H1 (cell line): ENCODE measurements around the gene PMM1. TPM values are rescaled to one million over a fixed set of nuclear protein-coding genes. Genes with fewer than 3 reads are reported as not detected.

ENCODE experiments used
- CTCF ChIA-PET: fragments of 300-600 bp; sonication (Branson Sonifier 250); formaldehyde crosslinking; loops from one replicate; lab custom pipeline; 2021; ENCODE audit not compliant: partially characterized antibody; lab: Charles Lee
- POLR2A ChIA-PET: fragments of 300-600 bp; sonication (Branson Sonifier 250); formaldehyde crosslinking; loops from one replicate; lab custom pipeline; 2021; ENCODE audit warnings: inconsistent platforms; ENCODE audit not compliant: partially characterized antibody; lab: Charles Lee
- DNase-seq, 2 experiments: peaks; one replicate each; pipeline versions ENCODE4 v3.0.0 to v3.0.0-alpha.2; 2010 to 2022; ENCODE audit warnings: low spot score in 2 of 2, low read depth in 1 of 2, mixed read lengths in 1 of 2
- FAIRE-seq: peaks from 2 replicates; lab custom pipeline; 2011; peaks lifted over from hg19 to GRCh38; lab: Jason Lieb, UNC
- H2AFZ ChIP-seq: 2 replicates; pipeline ENCODE4 v1.8.1; 2012; ENCODE audit warnings: low read length, inconsistent platforms
- H2AK5ac ChIP-seq: 2 replicates; pipeline ENCODE4 v1.6.1; 2013; ENCODE audit warnings: low read depth, low read length
- H2BK120ac ChIP-seq: replicated peaks from 2 replicates; pipeline ENCODE3; 2013; ENCODE audit warnings: low read depth, low read length, inconsistent platforms
- H2BK12ac ChIP-seq: 2 replicates; pipeline ENCODE4 v1.6.1; 2013; ENCODE audit warnings: low read depth, low read length
- H2BK15ac ChIP-seq: 2 replicates; pipeline ENCODE4 v1.6.1; 2013; ENCODE audit warnings: low read length
- H2BK20ac ChIP-seq: 2 replicates; pipeline ENCODE4 v1.6.1; 2013; ENCODE audit warnings: low read length
- H2BK5ac ChIP-seq: 2 replicates; pipeline ENCODE4 v1.6.1; 2013; ENCODE audit warnings: low read depth, low read length
- H3K14ac ChIP-seq: 2 replicates; pipeline ENCODE4 v1.6.1; 2013; ENCODE audit warnings: inconsistent platforms; ENCODE audit not compliant: insufficient read length
- H3K18ac ChIP-seq: 2 replicates; pipeline ENCODE4 v1.6.1; 2013; ENCODE audit warnings: low read length; ENCODE audit errors: extremely low read depth
- H3K23ac ChIP-seq: 2 replicates; pipeline ENCODE4 v1.6.1; 2013; ENCODE audit warnings: inconsistent platforms; ENCODE audit not compliant: insufficient read length
- H3K23me2 ChIP-seq: 2 replicates; pipeline ENCODE4 v1.6.1; 2013; ENCODE audit warnings: low read depth, low read length
- H3K27ac ChIP-seq: 2 replicates; pipeline ENCODE4 v1.6.1; 2011; ENCODE audit warnings: low read depth, low read length, inconsistent platforms
- H3K27me3 ChIP-seq, 4 experiments: replicated peaks in 1 of 4; 1 replicate in 1 of 4; 2 replicates in 3 of 4; pipeline versions ENCODE4 v1.6.1 to v1.8.1; 2011 to 2013; ENCODE audit warnings: low read length in 3 of 4, mild to moderate bottlenecking in 3 of 4, inconsistent platforms in 2 of 4, mixed read lengths in 2 of 4, moderate library complexity in 1 of 4; ENCODE audit not compliant: control insufficient read depth in 3 of 4, insufficient read depth in 3 of 4; ENCODE audit errors: extremely low read depth in 1 of 4
- H3K36me3 ChIP-seq, 4 experiments: 2 replicates each; pipeline versions ENCODE4 v1.6.1 to v1.8.1; 2011 to 2013; ENCODE audit warnings: mild to moderate bottlenecking in 4 of 4, low read length in 3 of 4, moderate library complexity in 2 of 4, control low read depth in 1 of 4, inconsistent platforms in 1 of 4; ENCODE audit not compliant: insufficient read depth in 4 of 4, control insufficient read depth in 2 of 4
- H3K4ac ChIP-seq: replicated peaks from 2 replicates; pipeline ENCODE3; 2013; ENCODE audit warnings: low read length, low read depth, mixed read lengths, inconsistent platforms; ENCODE audit not compliant: insufficient read length
- H3K4me1 ChIP-seq, 4 experiments: replicated peaks in 1 of 4; 1 replicate in 1 of 4; 2 replicates in 3 of 4; pipeline versions ENCODE4 v1.6.1 to v1.8.1; 2011 to 2013; ENCODE audit warnings: low read length in 3 of 4, inconsistent platforms in 2 of 4, mixed read lengths in 1 of 4; ENCODE audit not compliant: insufficient read depth in 4 of 4, control insufficient read depth in 3 of 4
- H3K4me2 ChIP-seq, 2 experiments: 2 replicates each; pipeline versions ENCODE4 v1.6.1 to v1.8.1; 2011 to 2013; ENCODE audit warnings: low read depth in 2 of 2, low read length in 2 of 2, control low read depth in 1 of 2, inconsistent platforms in 1 of 2, mild to moderate bottlenecking in 1 of 2; ENCODE audit not compliant: insufficient read depth in 1 of 2
- H3K4me3 ChIP-seq, 4 experiments: fragments of 200-600, 300-600 bp in 1 of 4; sonication (generic), shearing (Covaris generic), sonication (Bioruptor Twin) in 1 of 4; 2 replicates each; pipeline versions ENCODE4 v1.5.1 to v1.8.1; 2011 to 2016; ENCODE audit warnings: low read length in 4 of 4, low read depth in 3 of 4, control low read depth in 2 of 4, inconsistent platforms in 2 of 4, mild to moderate bottlenecking in 2 of 4, mixed read lengths in 1 of 4, moderate library complexity in 1 of 4; ENCODE audit not compliant: insufficient read depth in 2 of 4; ENCODE audit errors: extremely low read depth in 1 of 4
- H3K56ac ChIP-seq: replicated peaks from 2 replicates; pipeline ENCODE3; 2013; ENCODE audit warnings: low read depth, mild to moderate bottlenecking, mixed read lengths, low read length, inconsistent platforms; ENCODE audit not compliant: insufficient read length
- H3K79me1 ChIP-seq: 2 replicates; pipeline ENCODE4 v1.6.1; 2013; ENCODE audit warnings: low read depth, low read length, control low read depth
- H3K79me2 ChIP-seq, 2 experiments: 2 replicates each; pipeline versions ENCODE4 v1.6.1 to v1.8.1; 2012 to 2013; ENCODE audit warnings: low read length in 2 of 2, mild to moderate bottlenecking in 2 of 2, inconsistent platforms in 1 of 2; ENCODE audit not compliant: insufficient read depth in 2 of 2, control insufficient read depth in 1 of 2
- H3K9ac ChIP-seq, 4 experiments: replicated peaks in 1 of 4; 1 replicate in 1 of 4; 2 replicates in 3 of 4; pipeline versions ENCODE4 v1.6.1 to v1.8.1; 2011 to 2013; ENCODE audit warnings: low read depth in 3 of 4, low read length in 3 of 4, control low read depth in 2 of 4, mild to moderate bottlenecking in 2 of 4, moderate library complexity in 2 of 4, inconsistent platforms in 1 of 4; ENCODE audit errors: extremely low read depth in 1 of 4
- H3K9me3 ChIP-seq, 2 experiments: 2 replicates each; pipeline versions ENCODE4 v1.6.1 to v1.8.1; 2012 to 2013; ENCODE audit warnings: mild to moderate bottlenecking in 2 of 2, moderate library complexity in 2 of 2, control low read depth in 1 of 2, inconsistent platforms in 1 of 2, low read depth in 1 of 2, low read length in 1 of 2, mixed read lengths in 1 of 2; ENCODE audit not compliant: insufficient read depth in 2 of 2
- H4K20me1 ChIP-seq, 2 experiments: replicated peaks in 1 of 2; 2 replicates each; pipeline versions ENCODE3 to v1.8.1; 2011 to 2013; ENCODE audit warnings: inconsistent platforms in 2 of 2, low read length in 2 of 2, mild to moderate bottlenecking in 1 of 2; ENCODE audit not compliant: insufficient read depth in 2 of 2, control insufficient read depth in 1 of 2
- H4K5ac ChIP-seq: 2 replicates; pipeline ENCODE4 v1.6.1; 2013; ENCODE audit warnings: low read length, low read depth, mixed read lengths, inconsistent platforms; ENCODE audit not compliant: insufficient read length
- H4K8ac ChIP-seq: 2 replicates; pipeline ENCODE4 v1.8.0; 2013; ENCODE audit warnings: mild to moderate bottlenecking, moderate library complexity, low read length, inconsistent platforms; ENCODE audit not compliant: insufficient read depth; ENCODE audit errors: extremely low read depth
- H4K91ac ChIP-seq: replicated peaks from 2 replicates; pipeline ENCODE3; 2013; ENCODE audit warnings: low read length, mixed read lengths, inconsistent platforms; ENCODE audit not compliant: insufficient read length
- CEBPB ChIP-seq: IDR thresholded peaks from 2 replicates; pipeline ENCODE4 v1.6.1; 2012; ENCODE audit warnings: low read depth, low read length
- CHD1 ChIP-seq: IDR thresholded peaks from 2 replicates; pipeline ENCODE4 v1.6.1; 2012; ENCODE audit warnings: low read depth, low read length, improper control_type of control experiment
- SIN3A ChIP-seq, 2 experiments: IDR thresholded peaks in 1 of 2; conservative IDR thresholded peaks in 1 of 2; 2 replicates each; pipeline ENCODE4 v1.6.1; 2011 to 2012; ENCODE audit warnings: low read length in 2 of 2, improper control_type of control experiment in 1 of 2, low read depth in 1 of 2, mild to moderate bottlenecking in 1 of 2
- SP4 ChIP-seq: IDR thresholded peaks from 2 replicates; pipeline ENCODE4 v1.6.1; 2012; ENCODE audit warnings: low read length, inconsistent platforms
- WGBS, 2 experiments: shearing (Covaris generic) in 1 of 2; methylation state at CpG; one replicate each; pipeline versions ENCODE4 v1.1.6 to v1.1.7; 2013 to 2015; ENCODE audit warnings: low lambda C conversion rate in 2 of 2, mixed read lengths in 2 of 2, inconsistent platforms in 1 of 2, low coverage in 1 of 2, missing lambda C conversion rate in 1 of 2; ENCODE audit not compliant: insufficient replicate concordance in 2 of 2, insufficient coverage in 1 of 2, insufficient read length in 1 of 2; ENCODE audit errors: extremely low coverage in 1 of 2, missing lambda C conversion rate in 1 of 2; 5-methylcytosine and 5-hydroxymethylcytosine counted together
- polyA plus RNA-seq, 7 experiments: library from polyadenylated mRNA; depleted of rRNA in 3 of 7; stranded (reverse) in 5 of 7; unstranded in 2 of 7; fragments of >200 nt in 5 of 7; fragments of 200-250 nt in 2 of 7; gene quantifications; 1 replicate in 5 of 7; 2 replicates in 1 of 7; 4 replicates in 1 of 7; pipeline versions ENCODE4 v1.2.1 to v1.2.3, GENCODE V29; 2011 to 2013; ENCODE audit warnings: missing spikeins in 2 of 7, mixed read lengths in 2 of 7
- total RNA-seq: library from RNA; stranded (reverse); fragmentation: NEBNext Ultra II Directional; extraction: Animal tissue kit (Norgen Biotek cat#: 25700); gene quantifications from 2 replicates; pipeline ENCODE4 v1.2.1, GENCODE V29; 2021

PMM1 gene
- total and polyA plus RNA-seq, 2 of the 8 experiments (the other 6 are each of a cell fraction or from before 2014, with no cell fraction given), result 11.3 to 20.0 TPM

DNA sequence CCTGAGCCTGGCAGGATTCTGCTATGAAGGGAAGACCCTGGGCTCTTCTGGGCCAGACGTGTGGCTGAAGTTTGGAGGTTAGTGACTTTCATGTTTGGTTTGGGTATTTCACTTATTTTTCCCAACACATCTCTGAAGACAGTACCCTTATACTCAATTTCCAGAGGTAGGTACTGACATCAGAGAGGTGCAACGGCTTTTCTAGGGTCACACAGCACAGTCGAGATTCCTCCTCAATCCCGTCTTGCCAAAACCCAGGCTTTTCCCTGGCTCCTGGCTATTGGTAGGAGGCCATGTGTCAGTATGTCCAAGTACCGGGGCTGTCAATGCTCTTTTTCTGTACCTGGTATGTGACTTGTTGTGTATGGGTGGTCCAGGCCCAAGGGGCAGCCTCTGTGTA is 6.1 kb upstream of the PMM1 start:
- peaks cover 0 to 5% (median 3%) of the 10 kb centered on the region in 4 experiments; a peak in 4 of 8 replicates for H3K36me3 ChIP-seq
- H3K4me1 ChIP-seq, result 0 out of 7 replicates have a peak, but pooled peaks cover 0 to 2% (median 0%) of the 10 kb centered on the region in 4 experiments
- DNase-seq (no peak), FAIRE-seq (no peak)
- no peak overlapping the region for H4K91ac ChIP-seq
- CTCF ChIA-PET, result interaction anchor here (2.4 to 7.4 kb wide), 5 partner anchors 10 to 192 kb away, joined by 10 to 164 read pairs (median 29); no protein-coding TSS in a partner anchor
- H3K4me3 ChIP-seq, result no peak overlapping the region
- 89% methylated on average over 5 of the region's 5 CpGs; no CpG with 5 or more reads in 1 of the 2 experiments for WGBS, 2 experiments
- H3K4me2 ChIP-seq, result no peak overlapping the region
- H4K8ac ChIP-seq, result no peak overlapping the region
- H4K20me1 ChIP-seq, result peaks cover 3 to 6% of the 10 kb centered on the region in 2 experiments
- no peaks in the 10 kb centered on the region for H3K27me3 ChIP-seq
- no peak overlapping the region for H2BK5ac ChIP-seq
- TF ChIP-seq SIN3A (conservative IDR thresholded peaks at IDR 0.05 in 1 of 2, IDR thresholded peaks at IDR 0.05 in 1 of 2; ENCODE audit: low read depth in 1 of 2, low read length in 2 of 2) (no peak), SP4 (no peak), CHD1 (no peak), CEBPB (no peak)
- no peak overlapping the region for H3K14ac ChIP-seq
- H3K23me2 ChIP-seq, result no peaks in the 10 kb centered on the region
- H3K23ac ChIP-seq, result no peak overlapping the region
- H3K79me2 ChIP-seq, result no peaks in the 10 kb centered on the region
- no peak overlapping the region for H4K5ac ChIP-seq
- no peak overlapping the region for H2BK20ac ChIP-seq
- H2AK5ac ChIP-seq, result no peak overlapping the region
- H3K18ac ChIP-seq, result no peak overlapping the region
- H2BK15ac ChIP-seq, result no peak overlapping the region
- H2AFZ ChIP-seq, result no peak overlapping the region
- H3K9ac ChIP-seq, result no peak overlapping the region
- H3K9me3 ChIP-seq, result peaks cover 0 to 3% of the 10 kb centered on the region in 2 experiments; a peak in 1 of 4 replicates
- H3K27ac ChIP-seq, result no peak overlapping the region
- H2BK12ac ChIP-seq, result no peak overlapping the region
- H2BK120ac ChIP-seq, result no peak overlapping the region
- no peaks in the 10 kb centered on the region for H3K79me1 ChIP-seq
- no peak overlapping the region for H3K4ac ChIP-seq
- H3K56ac ChIP-seq, result no peak overlapping the region
- POLR2A ChIA-PET, result interaction anchor here (0.7 kb wide), 1 partner anchor 42 kb away, joined by 3 read pairs; no protein-coding TSS in a partner anchor
